Hepatocyte (in vitro differentiated cells): ENCODE measurements around the gene MRGPRF.

Experiments
- CTCF ChIP-seq: fragments of 200-600 bp; sonication (generic); IDR thresholded peaks from 2 replicates; pipeline ENCODE4 v1.5.1; 2016; ENCODE audit warnings: antibody characterized with exemption, mild to moderate bottlenecking; ENCODE audit not compliant: poor library complexity
- EZH2 ChIP-seq: fragments of 200-600 bp; sonication (generic); IDR thresholded peaks from 2 replicates; pipeline ENCODE4 v1.6.1; 2016; ENCODE audit warnings: antibody characterized with exemption, mild to moderate bottlenecking, borderline replicate concordance
- EZH2phosphoT487 ChIP-seq: fragments of 200-600 bp; sonication (generic); IDR thresholded peaks from one replicate; pipeline ENCODE4 v1.6.1; 2018; ENCODE audit warnings: antibody characterized with exemption, mild to moderate bottlenecking, low read depth, moderate library complexity; ENCODE audit not compliant: unreplicated experiment, severe bottlenecking

DNA sequence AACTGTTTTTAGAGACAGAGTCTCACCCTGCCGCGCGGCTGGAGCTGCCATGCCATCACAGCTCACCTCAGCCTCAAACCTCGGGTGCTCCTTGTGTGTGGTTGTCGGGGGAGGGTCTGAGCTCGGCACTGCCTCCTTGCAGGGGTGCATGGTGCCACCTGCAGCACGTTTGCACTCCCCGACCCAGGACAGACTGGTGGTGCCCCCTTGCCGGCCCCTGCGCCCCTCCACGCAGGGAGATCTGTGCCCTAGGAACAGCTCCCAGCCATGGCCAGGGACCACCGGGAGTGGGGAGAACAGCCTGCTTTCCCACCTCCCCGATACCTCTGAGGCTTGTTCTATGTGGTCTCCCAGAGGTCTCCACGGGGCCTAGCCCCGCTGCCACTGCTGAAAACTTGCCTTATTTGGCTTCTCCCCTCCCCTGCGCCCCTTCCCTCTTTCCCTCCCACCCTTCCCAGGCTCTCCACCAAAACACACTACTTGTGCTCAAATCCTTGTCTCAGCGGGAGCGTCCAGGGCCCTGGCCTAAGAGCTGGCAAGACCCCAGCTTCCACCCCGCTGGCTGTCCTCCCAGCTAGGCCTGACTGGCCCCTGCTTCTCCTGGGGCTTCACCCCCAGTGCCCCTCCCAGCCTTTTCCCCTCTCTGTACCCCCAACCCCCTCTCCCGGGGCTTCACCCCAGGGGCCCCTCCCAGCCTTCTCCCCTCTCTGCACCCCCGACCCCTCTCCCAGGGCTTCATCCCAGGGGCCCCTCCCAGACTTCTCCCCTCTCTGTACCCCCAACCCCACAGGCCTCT, 22.3 kb upstream of the MRGPRF start:
- TF ChIP-seq EZH2phosphoT487 (no peak), CTCF (no peak), EZH2 (no peak)
